Spleen (tissue), 7 donors: ENCODE results near the gene TEX14.

Experiments used
- POLR2AphosphoS5 ChIP-seq, 3 donors: sonication (generic); formaldehyde crosslinking; IDR thresholded peaks; one replicate each; pipeline ENCODE4 v1.5.1; 2017; ENCODE audit warnings: antibody characterized with exemption in 3 of 3
- TF ChIP-seq, protein P1 (sequence below), 11 experiments: fragments of 200-600 bp in 7 of 11; fragments of 450-650 bp in 4 of 11; sonication (generic) in 4 of 11; IDR thresholded peaks in 8 of 11; conservative IDR thresholded peaks in 3 of 11; 1 replicate in 7 of 11; 2 replicates in 4 of 11; pipeline versions ENCODE4 v1.4.0 to v1.8.0; 2016 to 2021; ENCODE audit warnings: antibody characterized with exemption in 11 of 11, inconsistent platforms in 4 of 11, mild to moderate bottlenecking in 1 of 11
- donor health status: DM: no; HTN: no; CAD: no; lungs with moderate emphysema.
- donor health status: DM: no; HTN: no; CAD: no.
- donor health status: DM: no; HTN: no; CAD: no.

DNA sequence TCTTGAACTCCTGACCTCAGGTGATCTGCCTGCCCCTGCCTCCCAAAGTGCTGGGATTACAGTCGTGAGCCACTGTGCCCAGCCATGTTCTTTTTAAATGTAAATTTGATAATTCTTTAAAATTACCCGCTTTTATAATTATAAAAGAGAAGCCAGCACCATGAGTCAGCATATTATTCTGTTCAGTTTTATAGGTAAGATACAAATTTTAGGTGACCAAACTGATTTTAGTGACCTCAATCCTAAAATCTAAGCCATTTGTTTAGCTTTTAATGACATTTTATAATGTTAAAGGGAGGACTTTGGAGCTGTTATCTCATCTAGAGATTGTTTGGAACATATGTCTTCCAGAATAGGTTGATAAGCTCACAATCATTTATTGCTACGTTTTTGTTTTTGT is 43.0 kb upstream of the TEX14 start:
- TF ChIP-seq POLR2AphosphoS5 (IDR thresholded peaks at IDR 0.05) = no peak
- TF ChIP-seq, protein P1, sequence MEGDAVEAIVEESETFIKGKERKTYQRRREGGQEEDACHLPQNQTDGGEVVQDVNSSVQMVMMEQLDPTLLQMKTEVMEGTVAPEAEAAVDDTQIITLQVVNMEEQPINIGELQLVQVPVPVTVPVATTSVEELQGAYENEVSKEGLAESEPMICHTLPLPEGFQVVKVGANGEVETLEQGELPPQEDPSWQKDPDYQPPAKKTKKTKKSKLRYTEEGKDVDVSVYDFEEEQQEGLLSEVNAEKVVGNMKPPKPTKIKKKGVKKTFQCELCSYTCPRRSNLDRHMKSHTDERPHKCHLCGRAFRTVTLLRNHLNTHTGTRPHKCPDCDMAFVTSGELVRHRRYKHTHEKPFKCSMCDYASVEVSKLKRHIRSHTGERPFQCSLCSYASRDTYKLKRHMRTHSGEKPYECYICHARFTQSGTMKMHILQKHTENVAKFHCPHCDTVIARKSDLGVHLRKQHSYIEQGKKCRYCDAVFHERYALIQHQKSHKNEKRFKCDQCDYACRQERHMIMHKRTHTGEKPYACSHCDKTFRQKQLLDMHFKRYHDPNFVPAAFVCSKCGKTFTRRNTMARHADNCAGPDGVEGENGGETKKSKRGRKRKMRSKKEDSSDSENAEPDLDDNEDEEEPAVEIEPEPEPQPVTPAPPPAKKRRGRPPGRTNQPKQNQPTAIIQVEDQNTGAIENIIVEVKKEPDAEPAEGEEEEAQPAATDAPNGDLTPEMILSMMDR (IDR thresholded peaks at IDR 0.05 in 8 of 11, conservative IDR thresholded peaks at IDR 0.05 in 3 of 11) = no peak
